Measurements from ENCODE around the gene PLB1.

The PLB1 gene

GRCh38 chr2:28488858-28489575 lies 6.8 kb upstream of the PLB1 start:
- no peak for FAIRE-seq
- no peak for DNase-seq (ENCODE audit: insufficient read length)
- TF ChIP-seq POLR2A (IDR thresholded peaks at IDR 0.05; ENCODE audit: low read depth, low read length) (no peak), POLR2AphosphoS5 (IDR thresholded peaks at IDR 0.05; ENCODE audit: low read depth, low read length) (no peak), TAF1 (IDR thresholded peaks at IDR 0.05; ENCODE audit: borderline replicate concordance, low read depth, low read length) (no peak)

GRCh38 chr2:28490558-28490957 lies 5.3 kb upstream of the PLB1 start:
- no peak for DNase-seq (ENCODE audit: insufficient read length)
- FAIRE-seq, result no peak
- TF ChIP-seq POLR2A (IDR thresholded peaks at IDR 0.05; ENCODE audit: low read depth, low read length) (no peak), POLR2AphosphoS5 (IDR thresholded peaks at IDR 0.05; ENCODE audit: low read depth, low read length) (no peak), TAF1 (IDR thresholded peaks at IDR 0.05; ENCODE audit: borderline replicate concordance, low read depth, low read length) (no peak)

- no peak for FAIRE-seq
- DNase-seq (ENCODE audit: insufficient read length), result no peak
- TF ChIP-seq POLR2A (IDR thresholded peaks at IDR 0.05; ENCODE audit: low read depth, low read length) (no peak), POLR2AphosphoS5 (IDR thresholded peaks at IDR 0.05; ENCODE audit: low read depth, low read length) (no peak), TAF1 (IDR thresholded peaks at IDR 0.05; ENCODE audit: borderline replicate concordance, low read depth, low read length) (no peak)
These were observed 3.6 kb upstream of the PLB1 start for GRCh38 chr2:28492282-28492681.

GRCh38 chr2:28493636-28494035 lies 2.2 kb upstream of the PLB1 start:
- no peak for DNase-seq (ENCODE audit: insufficient read length)
- FAIRE-seq, result no peak
- TF ChIP-seq TAF1 (IDR thresholded peaks at IDR 0.05; ENCODE audit: borderline replicate concordance, low read depth, low read length), result no peak
- no peak for TF ChIP-seq POLR2A (IDR thresholded peaks at IDR 0.05; ENCODE audit: low read depth, low read length)
- no peak for TF ChIP-seq POLR2AphosphoS5 (IDR thresholded peaks at IDR 0.05; ENCODE audit: low read depth, low read length)

GRCh38 chr2:28496781-28497180 lies 921 bp downstream of the PLB1 start:
- FAIRE-seq (no peak), DNase-seq (ENCODE audit: insufficient read length) (no peak)
- TF ChIP-seq POLR2A (IDR thresholded peaks at IDR 0.05; ENCODE audit: low read depth, low read length), result no peak
- TF ChIP-seq POLR2AphosphoS5 (IDR thresholded peaks at IDR 0.05; ENCODE audit: low read depth, low read length), result no peak
- no peak for TF ChIP-seq TAF1 (IDR thresholded peaks at IDR 0.05; ENCODE audit: borderline replicate concordance, low read depth, low read length)

GRCh38 chr2:28497206-28497605 lies 1.3 kb downstream of the PLB1 start:
- FAIRE-seq, result no peak
- TF ChIP-seq POLR2A (IDR thresholded peaks at IDR 0.05; ENCODE audit: low read depth, low read length), result no peak
- no peak for TF ChIP-seq TAF1 (IDR thresholded peaks at IDR 0.05; ENCODE audit: borderline replicate concordance, low read depth, low read length)
- TF ChIP-seq POLR2AphosphoS5 (IDR thresholded peaks at IDR 0.05; ENCODE audit: low read depth, low read length), result no peak
- DNase-seq (ENCODE audit: insufficient read length), result no peak

GRCh38 chr2:28499282-28499681 lies 3.4 kb downstream of the PLB1 start:
- DNase-seq (ENCODE audit: insufficient read length) (no peak), FAIRE-seq (no peak)
- TF ChIP-seq POLR2A (IDR thresholded peaks at IDR 0.05; ENCODE audit: low read depth, low read length), result no peak
- TF ChIP-seq TAF1 (IDR thresholded peaks at IDR 0.05; ENCODE audit: borderline replicate concordance, low read depth, low read length), result no peak
- no peak for TF ChIP-seq POLR2AphosphoS5 (IDR thresholded peaks at IDR 0.05; ENCODE audit: low read depth, low read length)

- no peak for TF ChIP-seq TAF1 (IDR thresholded peaks at IDR 0.05; ENCODE audit: borderline replicate concordance, low read depth, low read length)
- no peak for TF ChIP-seq POLR2AphosphoS5 (IDR thresholded peaks at IDR 0.05; ENCODE audit: low read depth, low read length)
- no peak for TF ChIP-seq POLR2A (IDR thresholded peaks at IDR 0.05; ENCODE audit: low read depth, low read length)
- no peak for DNase-seq (ENCODE audit: insufficient read length)
- no peak for FAIRE-seq
These were observed 9.5 kb downstream of the PLB1 start for GRCh38 chr2:28505361-28505760.

GRCh38 chr2:28506112-28506910 lies 10.5 kb downstream of the PLB1 start:
- DNase-seq (ENCODE audit: insufficient read length) (no peak), FAIRE-seq (no peak)
- TF ChIP-seq TAF1 (IDR thresholded peaks at IDR 0.05; ENCODE audit: borderline replicate concordance, low read depth, low read length), result no peak
- TF ChIP-seq POLR2AphosphoS5 (IDR thresholded peaks at IDR 0.05; ENCODE audit: low read depth, low read length), result no peak
- no peak for TF ChIP-seq POLR2A (IDR thresholded peaks at IDR 0.05; ENCODE audit: low read depth, low read length)

GRCh38 chr2:28507796-28508764 lies 12.2 kb downstream of the PLB1 start:
- TF ChIP-seq TAF1 (IDR thresholded peaks at IDR 0.05; ENCODE audit: borderline replicate concordance, low read depth, low read length), result no peak
- no peak for TF ChIP-seq POLR2AphosphoS5 (IDR thresholded peaks at IDR 0.05; ENCODE audit: low read depth, low read length)
- TF ChIP-seq POLR2A (IDR thresholded peaks at IDR 0.05; ENCODE audit: low read depth, low read length), result no peak
- FAIRE-seq (peak; percentile 24), DNase-seq (ENCODE audit: insufficient read length) (no peak)

GRCh38 chr2:28509361-28509760 lies 13.5 kb downstream of the PLB1 start:
- no peak for FAIRE-seq
- TF ChIP-seq POLR2A (IDR thresholded peaks at IDR 0.05; ENCODE audit: low read depth, low read length) (no peak), POLR2AphosphoS5 (IDR thresholded peaks at IDR 0.05; ENCODE audit: low read depth, low read length) (no peak), TAF1 (IDR thresholded peaks at IDR 0.05; ENCODE audit: borderline replicate concordance, low read depth, low read length) (no peak)
- no peak for DNase-seq (ENCODE audit: insufficient read length)

Measured in GM12892 (cell line).